ENCODE data around the gene STT3A.

Gene STT3A

DNA sequence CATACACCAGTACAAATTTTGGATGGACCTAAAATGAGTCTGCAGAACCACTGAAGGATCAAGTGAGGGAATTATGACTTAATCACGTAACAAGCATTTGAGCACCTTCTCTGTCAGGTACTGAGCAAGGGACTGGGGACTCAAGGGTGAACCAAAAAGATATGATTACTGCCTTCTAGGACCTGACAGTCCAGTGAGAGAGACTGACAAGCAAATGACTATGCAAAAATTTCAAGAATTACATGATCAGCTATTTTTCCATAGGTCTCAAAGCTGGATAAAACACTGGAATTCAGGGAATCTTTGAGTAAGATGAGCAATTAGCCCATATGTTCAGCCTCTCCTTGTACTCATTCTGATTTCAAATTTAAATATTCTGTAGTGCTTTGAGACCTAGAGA lies 5.2 kb upstream of the STT3A start:
- DNase-seq (ENCODE audit: low read depth in 2 of 3, low spot score in 2 of 3): no peak

GRCh38 chr11:125588505-125588904 lies 4.1 kb upstream of the STT3A start:
- no peak for DNase-seq (ENCODE audit: low read depth in 2 of 3, low spot score in 2 of 3)

- DNase-seq (ENCODE audit: low read depth in 2 of 3, low spot score in 2 of 3): peak; percentile 10 to 23 (median 14)
These were observed 875 bp upstream of the STT3A start for GRCh38 chr11:125591649-125592304.

DNA sequence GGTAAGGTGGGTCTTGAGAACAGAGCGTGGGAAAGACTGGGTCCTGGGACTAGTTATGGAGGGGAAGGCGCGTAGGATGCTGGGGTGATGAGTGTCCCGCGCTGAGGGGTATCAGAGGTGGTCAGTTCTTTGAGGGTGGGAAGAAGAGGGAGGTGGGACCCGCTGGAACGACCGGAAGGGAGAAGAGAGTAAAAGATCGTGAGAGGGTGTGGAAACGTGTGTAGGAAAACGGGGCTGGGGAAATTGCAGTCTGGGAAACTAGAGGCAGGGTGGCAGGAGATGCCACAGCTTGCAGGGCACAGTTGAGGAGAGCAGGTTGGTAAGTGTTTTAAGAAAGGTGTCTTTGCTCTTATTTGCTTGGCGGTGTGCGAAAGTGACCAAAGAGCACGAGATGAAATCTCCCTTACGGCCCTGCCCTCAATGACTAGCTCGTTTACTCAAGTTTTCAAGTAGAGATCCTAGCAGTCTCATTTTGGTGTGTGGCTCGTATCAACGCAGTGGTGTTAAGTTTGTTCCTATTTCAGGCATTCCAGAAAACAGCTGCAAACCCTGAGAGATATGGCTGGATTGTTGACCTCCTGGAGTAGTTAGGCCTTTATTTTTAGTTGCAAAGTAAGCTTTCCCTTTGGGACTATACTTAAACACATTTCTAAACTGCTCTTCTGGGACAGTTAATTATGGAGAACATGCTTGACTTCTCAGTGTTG lies 615 bp downstream of the STT3A start:
- peak in 1 of 3 experiments; percentile 7 for DNase-seq (ENCODE audit: low read depth in 2 of 3, low spot score in 2 of 3)

DNA sequence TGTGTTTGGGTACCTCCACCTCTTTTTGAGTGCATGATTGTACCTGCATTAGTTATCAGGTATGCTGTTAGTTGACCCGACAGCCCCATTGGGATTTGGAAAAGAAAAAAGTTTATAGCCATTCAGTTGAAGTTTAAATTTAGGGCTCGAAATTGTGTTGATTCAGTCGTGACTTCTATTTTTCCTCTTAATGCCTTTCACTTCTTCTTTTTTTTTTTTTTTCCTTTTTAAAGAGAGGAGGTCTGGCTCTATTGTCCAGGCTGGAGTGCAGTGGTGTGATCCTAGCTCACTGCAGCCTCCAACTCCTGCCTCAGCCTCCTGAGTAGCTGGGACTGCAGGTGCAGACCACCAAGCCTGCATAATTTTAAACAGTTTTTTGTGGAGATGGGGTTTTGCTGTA lies 2.3 kb downstream of the STT3A start:
- no peak for DNase-seq (ENCODE audit: low read depth in 2 of 3, low spot score in 2 of 3)

GRCh38 chr11:125600663-125601062 lies 8.0 kb downstream of the STT3A start:
- no peak for DNase-seq (ENCODE audit: low read depth in 2 of 3, low spot score in 2 of 3)

DNA sequence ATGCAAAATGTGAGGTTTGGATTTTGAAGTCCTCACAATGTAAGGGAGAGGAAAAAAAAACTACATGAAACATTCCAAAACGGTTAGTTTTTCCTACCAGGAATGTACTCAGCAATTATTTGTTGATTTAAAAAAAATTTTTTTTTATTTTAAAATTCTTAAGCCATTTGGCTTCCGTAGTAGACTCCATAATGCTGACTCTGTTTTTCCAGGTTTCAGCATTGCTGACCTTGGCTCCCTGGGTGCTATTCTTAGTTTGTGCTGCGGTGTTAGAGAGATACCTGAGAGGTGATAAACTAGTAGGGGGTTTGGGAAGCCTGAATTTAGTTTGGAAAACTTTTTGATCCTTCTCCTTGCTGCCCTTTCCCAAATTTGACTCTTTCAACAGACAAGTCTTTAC lies 10.6 kb downstream of the STT3A start:
- DNase-seq (ENCODE audit: low read depth in 2 of 3, low spot score in 2 of 3): no peak

GRCh38 chr11:125605417-125605816 lies 12.8 kb downstream of the STT3A start:
- DNase-seq (ENCODE audit: low read depth in 2 of 3, low spot score in 2 of 3): no peak

DNA sequence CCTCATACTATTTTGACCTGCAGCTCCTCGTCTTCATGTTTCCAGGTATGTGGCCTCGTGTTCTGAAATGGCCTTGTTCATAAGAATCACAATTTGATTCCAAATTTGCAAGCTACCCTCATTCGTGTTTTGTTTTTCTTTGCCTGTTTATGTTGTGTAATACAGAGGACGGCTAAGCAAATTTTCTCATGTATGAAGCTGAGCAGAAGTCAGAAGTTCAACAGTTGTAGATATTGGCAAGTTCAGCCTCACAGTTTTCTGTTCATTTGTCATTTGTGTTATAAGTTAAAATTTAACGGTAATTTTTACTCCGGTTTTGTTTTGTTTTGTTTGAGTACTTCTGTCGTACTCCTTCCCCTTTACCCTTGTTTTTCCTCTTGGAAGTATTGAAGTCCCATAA lies 16.9 kb downstream of the STT3A start:
- DNase-seq (ENCODE audit: low read depth in 2 of 3, low spot score in 2 of 3): no peak

DNA sequence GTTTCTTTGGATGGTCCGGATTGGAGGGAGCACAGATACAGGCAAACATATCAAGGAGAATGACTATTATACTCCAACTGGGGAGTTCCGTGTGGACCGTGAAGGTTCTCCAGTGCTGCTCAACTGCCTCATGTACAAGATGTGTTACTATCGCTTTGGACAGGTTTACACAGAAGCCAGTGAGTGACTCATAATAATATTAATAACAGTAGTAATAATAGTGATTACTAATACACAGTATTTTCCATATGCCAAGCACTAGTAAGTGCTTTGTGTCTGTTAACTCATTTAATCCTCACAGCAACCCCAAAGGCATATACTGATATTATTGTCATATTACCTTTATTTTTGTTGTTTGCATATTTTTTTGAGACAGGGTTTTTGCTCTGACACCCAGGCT lies 25.7 kb downstream of the STT3A start:
- no peak for DNase-seq (ENCODE audit: low read depth in 2 of 3, low spot score in 2 of 3)

DNA sequence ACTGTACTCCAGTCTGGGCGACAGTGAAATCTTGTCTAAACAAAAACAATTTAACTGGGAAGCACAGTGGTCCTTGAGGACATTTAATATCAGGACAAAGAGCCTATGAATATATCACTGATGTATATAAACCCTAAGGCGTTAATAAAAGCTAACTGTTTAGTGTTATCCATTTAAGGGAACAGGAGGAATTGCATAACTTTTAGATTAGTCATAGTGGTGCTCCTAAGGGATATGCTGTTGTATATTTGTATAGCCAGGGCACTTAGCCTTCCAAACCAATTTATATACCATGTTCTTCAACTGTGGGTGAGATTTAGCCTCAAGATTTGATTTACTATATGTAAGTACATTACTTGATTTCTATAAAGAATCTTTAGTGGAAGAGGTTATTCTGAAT lies 29.3 kb downstream of the STT3A start:
- no peak for DNase-seq (ENCODE audit: low read depth in 2 of 3, low spot score in 2 of 3)

DNA sequence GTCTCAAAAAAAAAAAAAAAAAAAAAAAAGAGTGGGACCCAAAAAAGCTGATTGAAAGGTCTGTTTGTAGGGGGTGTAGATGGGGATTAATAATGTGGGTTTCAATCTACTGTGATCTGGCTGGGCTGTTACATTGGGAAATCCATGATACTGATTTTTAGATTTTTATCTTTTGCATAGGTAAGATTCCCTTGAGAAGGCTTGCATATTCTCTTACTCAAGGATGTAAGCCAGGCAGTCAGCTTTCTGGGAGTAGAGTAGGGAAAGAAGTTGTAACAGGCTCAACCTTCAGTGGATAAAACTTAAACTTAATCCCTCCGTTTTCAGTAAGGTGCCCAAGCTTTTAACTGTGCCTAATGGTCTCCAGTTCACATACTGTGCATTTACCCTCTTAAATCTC lies 30.4 kb downstream of the STT3A start:
- DNase-seq (ENCODE audit: low read depth in 2 of 3, low spot score in 2 of 3): no peak

DNA sequence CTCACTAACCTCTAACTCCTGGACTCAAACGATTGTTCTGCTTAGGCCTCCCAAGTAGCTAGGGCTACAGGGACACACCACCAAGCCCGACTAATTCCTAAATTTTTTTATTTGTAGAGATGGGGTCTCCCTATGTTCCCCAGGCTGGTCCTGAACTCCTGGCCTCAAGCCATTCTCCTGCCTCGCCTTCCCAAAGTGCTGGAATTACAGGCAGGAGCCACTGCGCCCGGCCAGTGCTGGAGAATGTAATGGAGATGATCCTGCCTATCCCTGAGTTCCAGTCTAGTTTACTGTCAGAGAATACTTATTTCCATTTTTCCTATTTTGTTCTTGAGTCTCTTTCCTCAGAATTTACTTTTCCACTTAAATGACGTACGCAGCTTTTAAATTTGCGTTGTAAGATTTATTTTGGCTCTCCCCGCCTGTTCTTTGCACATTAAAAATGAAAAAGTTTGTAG lies 32.1 kb downstream of the STT3A start, which contains the start of gene CHEK1:
Gene CHEK1 (plus strand): TSS at position 408 of the 458 bp plus-strand sequence. CDS start 1,606 bp downstream, outside the sequence.
- DNase-seq (ENCODE audit: low read depth in 2 of 3, low spot score in 2 of 3): no peak

GRCh38 chr11:125625225-125625629 lies 32.6 kb downstream of the STT3A start:
- DNase-seq (ENCODE audit: low read depth in 2 of 3, low spot score in 2 of 3): no peak

DNA sequence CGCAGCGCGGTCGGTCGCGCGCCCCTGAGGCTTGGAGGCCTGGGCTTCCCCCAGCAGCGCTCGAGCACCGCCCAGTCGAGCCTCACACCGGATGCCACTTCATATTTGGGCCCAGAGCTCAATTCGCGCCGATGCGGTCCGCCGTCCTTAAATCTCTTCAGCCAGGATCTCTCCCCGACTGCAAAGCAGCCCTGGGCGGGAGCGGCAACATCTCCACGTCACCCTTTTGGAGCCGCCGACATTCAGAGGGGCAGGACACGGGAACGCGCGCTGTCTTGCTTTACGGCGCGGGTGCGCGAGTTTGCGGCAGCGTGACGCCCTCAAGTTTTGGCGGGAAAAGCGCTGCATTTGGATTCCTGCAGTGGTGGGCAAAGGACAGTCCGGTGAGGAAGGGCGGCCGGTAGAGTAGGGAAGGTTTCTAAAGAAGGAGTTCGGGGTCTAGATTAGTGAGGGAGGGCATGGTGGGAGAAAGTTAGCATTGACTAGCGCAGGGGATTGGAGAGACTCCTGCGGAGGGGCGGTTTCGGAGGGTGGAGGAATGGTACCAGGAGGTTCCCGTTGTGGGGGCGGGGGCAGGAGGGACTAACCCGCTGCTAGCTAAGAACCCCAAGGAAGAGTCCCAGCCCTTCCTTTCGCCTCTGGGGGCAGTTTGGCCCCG lies 33.1 kb downstream of the STT3A start:
- DNase-seq (ENCODE audit: low read depth in 2 of 3, low spot score in 2 of 3): peak; percentile 74 to 90 (median 84)

GRCh38 chr11:125626288-125626950 lies 33.8 kb downstream of the STT3A start:
- DNase-seq (ENCODE audit: low read depth in 2 of 3, low spot score in 2 of 3): no peak

- DNase-seq (ENCODE audit: low read depth in 2 of 3, low spot score in 2 of 3): no peak
These were observed 34.7 kb downstream of the STT3A start for GRCh38 chr11:125627236-125627910.

GRCh38 chr11:125637840-125638239 lies 45.2 kb downstream of the STT3A start:
- DNase-seq (ENCODE audit: low read depth in 2 of 3, low spot score in 2 of 3): no peak

DNA sequence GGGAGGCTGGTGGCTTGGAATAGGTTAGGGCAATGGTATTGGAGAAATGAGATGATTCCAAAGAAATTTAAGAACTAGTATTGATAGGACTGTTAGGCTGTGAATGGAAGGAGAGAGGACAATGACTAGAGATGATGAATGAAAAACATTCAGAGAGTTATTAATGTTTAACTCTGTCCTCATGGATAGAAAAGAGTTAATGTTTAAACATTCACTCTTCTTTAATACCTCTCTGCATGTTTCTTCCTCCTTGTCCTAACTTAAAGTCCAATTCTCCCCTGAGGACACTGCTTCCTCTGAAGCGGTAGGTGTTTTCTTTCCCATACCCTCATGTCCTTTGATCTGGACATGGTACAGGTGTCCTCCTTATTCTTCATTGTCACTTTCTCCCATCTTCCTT lies 45.7 kb downstream of the STT3A start:
- no peak for DNase-seq (ENCODE audit: low read depth in 2 of 3, low spot score in 2 of 3)

DNA sequence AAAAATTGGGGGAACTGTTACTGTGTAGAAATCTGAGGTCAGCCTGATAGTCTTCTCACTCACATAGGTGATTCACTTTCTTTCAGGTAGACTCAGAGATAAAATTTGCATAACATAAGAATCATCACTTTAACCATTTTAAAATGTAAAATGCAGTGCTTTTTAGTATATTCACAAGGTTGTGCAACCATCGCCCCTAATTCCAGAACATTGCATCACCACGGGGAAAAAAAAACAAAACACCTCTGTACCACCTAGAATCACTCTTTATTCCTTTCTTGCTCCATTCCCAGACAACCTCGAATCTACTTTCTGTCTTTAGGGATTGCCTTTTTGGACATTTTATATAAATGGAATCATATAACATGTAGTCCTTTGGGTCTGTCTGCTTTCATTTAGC lies 53.2 kb downstream of the STT3A start:
- no peak for DNase-seq (ENCODE audit: low read depth in 2 of 3, low spot score in 2 of 3)
